Astrocyte (in vitro differentiated cells and primary cell): ENCODE results near the gene DHX58. TPM values are rescaled to one million over a fixed set of nuclear protein-coding genes. Genes with fewer than 3 reads are reported as not detected.

Source experiments
- DNase-seq: peaks from one replicate; pipeline ENCODE4 v3.0.0-alpha.2; 2010; ENCODE audit warnings: low read depth
- FAIRE-seq: peaks from 2 replicates; lab custom pipeline; 2011; peaks lifted over from hg19 to GRCh38; lab: Jason Lieb, UNC
- H2AFZ ChIP-seq: 2 replicates; pipeline ENCODE4 v1.6.0; 2012; ENCODE audit warnings: low read depth, low read length, inconsistent platforms
- H3K27ac ChIP-seq: 2 replicates; pipeline ENCODE4 v1.5.1; 2011; ENCODE audit warnings: low read depth, low read length, inconsistent platforms
- H3K27me3 ChIP-seq: 2 replicates; pipeline ENCODE4 v1.6.0; 2011; ENCODE audit warnings: low read length, inconsistent platforms; ENCODE audit not compliant: insufficient read depth
- H3K36me3 ChIP-seq: 2 replicates; pipeline ENCODE4 v1.5.1; 2011; ENCODE audit warnings: low read length, inconsistent platforms; ENCODE audit not compliant: insufficient read depth
- H3K4me1 ChIP-seq: 2 replicates; pipeline ENCODE4 v1.5.1; 2011; ENCODE audit warnings: low read length, inconsistent platforms; ENCODE audit not compliant: insufficient read depth
- H3K4me2 ChIP-seq: 2 replicates; pipeline ENCODE4 v1.6.0; 2012; ENCODE audit warnings: low read length, inconsistent platforms
- H3K4me3 ChIP-seq: 2 replicates; pipeline ENCODE4 v1.5.1; 2011; ENCODE audit warnings: low read depth, mild to moderate bottlenecking, low read length, inconsistent platforms; ENCODE audit not compliant: insufficient read depth
- H3K79me2 ChIP-seq: 2 replicates; pipeline ENCODE4 v1.6.0; 2012; ENCODE audit warnings: mild to moderate bottlenecking, low read length, inconsistent platforms; ENCODE audit not compliant: insufficient read depth
- H3K9ac ChIP-seq: 2 replicates; pipeline ENCODE4 v1.6.0; 2012; ENCODE audit warnings: mild to moderate bottlenecking, low read length, inconsistent platforms
- H3K9me3 ChIP-seq: 2 replicates; pipeline ENCODE4 v1.5.1; 2012; ENCODE audit warnings: low read depth, mild to moderate bottlenecking, low read length, inconsistent platforms; ENCODE audit not compliant: insufficient read depth
- H4K20me1 ChIP-seq: 2 replicates; pipeline ENCODE4 v1.6.0; 2012; ENCODE audit warnings: low read length, inconsistent platforms; ENCODE audit not compliant: insufficient read depth
- H3K27ac Mint-ChIP-seq: one replicate; pipeline ENCODE4 v1.8.0; 2021; ENCODE audit warnings: mild to moderate bottlenecking, mixed read lengths; ENCODE audit not compliant: unreplicated experiment
- H3K27me3 Mint-ChIP-seq: one replicate; pipeline ENCODE4 v1.8.0; 2021; ENCODE audit warnings: low read depth, mixed read lengths; ENCODE audit not compliant: unreplicated experiment
- H3K36me3 Mint-ChIP-seq: one replicate; pipeline ENCODE4 v1.8.0; 2021; ENCODE audit warnings: low read depth, mixed read lengths; ENCODE audit not compliant: unreplicated experiment
- H3K4me1 Mint-ChIP-seq: one replicate; pipeline ENCODE4 v1.8.0; 2021; ENCODE audit warnings: low read depth, mixed read lengths; ENCODE audit not compliant: unreplicated experiment
- H3K4me3 Mint-ChIP-seq: one replicate; pipeline ENCODE4 v1.8.0; 2021; ENCODE audit warnings: mild to moderate bottlenecking, moderate library complexity, mixed read lengths; ENCODE audit not compliant: unreplicated experiment
- H3K9me3 Mint-ChIP-seq: one replicate; pipeline ENCODE4 v1.8.0; 2021; ENCODE audit warnings: mild to moderate bottlenecking, mixed read lengths; ENCODE audit not compliant: unreplicated experiment
- CTCF ChIP-seq: IDR thresholded peaks from 2 replicates; pipeline ENCODE4 v1.5.1; 2011; ENCODE audit warnings: low read depth, mild to moderate bottlenecking, inconsistent platforms, low read length, moderate library complexity; ENCODE audit not compliant: insufficient read depth
- EZH2 ChIP-seq: IDR thresholded peaks from 2 replicates; pipeline ENCODE4 v1.6.1; 2012; ENCODE audit warnings: mild to moderate bottlenecking, low read length, inconsistent platforms; ENCODE audit not compliant: insufficient read depth
- total RNA-seq: library from RNA; stranded (reverse); gene quantifications from 2 replicates; pipeline ENCODE4 v1.2.1, GENCODE V29; 2021

DHX58 gene
- total RNA-seq, 1 donor from 2014 or later, result 5.4 TPM

- Histone ChIP-seq H2AFZ (no peak overlapping the region), H3K9me3 (no peaks in the 10 kb centered on the region), H3K27me3 (no peaks in the 10 kb centered on the region), H3K36me3 (peaks cover 27% of the 10 kb centered on the region), H4K20me1 (peaks cover 69% of the 10 kb centered on the region), H3K4me3 (no peak overlapping the region), H3K4me2 (no peak overlapping the region), H3K4me1 (peaks cover 31% of the 10 kb centered on the region), H3K9ac (no peak overlapping the region), H3K27ac (no peak overlapping the region), H3K79me2 (peaks cover 66% of the 10 kb centered on the region)
- Mint-ChIP-seq H3K36me3 (peaks cover 21% of the 10 kb centered on the region), H3K9me3 (no peaks in the 10 kb centered on the region), H3K27ac (peak overlapping the region; percentile 28), H3K4me3 (no peak overlapping the region), H3K4me1 (peaks cover 63% of the 10 kb centered on the region), H3K27me3 (no peaks in the 10 kb centered on the region)
- DNase-seq, result no peak
- no peak for FAIRE-seq
- TF ChIP-seq EZH2 (no peak), CTCF (no peak)
These were observed 17.9 kb upstream of the DHX58 start for GRCh38 chr17:42130310-42130936.

GRCh38 chr17:42129109-42129837, 16.8 kb upstream of the DHX58 start:
- Mint-ChIP-seq H3K4me3 (no peak overlapping the region), H3K36me3 (peaks cover 21% of the 10 kb centered on the region), H3K9me3 (no peaks in the 10 kb centered on the region), H3K27me3 (no peaks in the 10 kb centered on the region), H3K4me1 (peaks cover 54% of the 10 kb centered on the region), H3K27ac (peak overlapping the region; percentile 34)
- peaks cover 27% of the 10 kb centered on the region for H3K36me3 ChIP-seq
- H2AFZ ChIP-seq, result no peak overlapping the region
- FAIRE-seq (no peak), DNase-seq (no peak)
- no peak overlapping the region for H3K27ac ChIP-seq
- TF ChIP-seq EZH2 (no peak), CTCF (no peak)
- peaks cover 27% of the 10 kb centered on the region for H3K4me1 ChIP-seq
- H3K9ac ChIP-seq, result no peak overlapping the region
- no peaks in the 10 kb centered on the region for H3K27me3 ChIP-seq
- H3K4me2 ChIP-seq, result no peak overlapping the region
- peaks cover 63% of the 10 kb centered on the region for H4K20me1 ChIP-seq
- H3K9me3 ChIP-seq, result no peaks in the 10 kb centered on the region
- H3K4me3 ChIP-seq, result no peak overlapping the region
- peaks cover 55% of the 10 kb centered on the region for H3K79me2 ChIP-seq

GRCh38 chr17:42127414-42127813, 14.9 kb upstream of the DHX58 start:
- Mint-ChIP-seq H3K9me3 (no peaks in the 10 kb centered on the region), H3K4me3 (no peak overlapping the region), H3K36me3 (peaks cover 18% of the 10 kb centered on the region), H3K4me1 (peaks cover 37% of the 10 kb centered on the region), H3K27me3 (no peaks in the 10 kb centered on the region), H3K27ac (no peak overlapping the region)
- H3K27ac ChIP-seq, result no peak overlapping the region
- H3K4me2 ChIP-seq, result no peak overlapping the region
- FAIRE-seq, result no peak
- H4K20me1 ChIP-seq, result peaks cover 46% of the 10 kb centered on the region
- H3K9me3 ChIP-seq, result no peaks in the 10 kb centered on the region
- no peak for DNase-seq
- H3K4me1 ChIP-seq, result peaks cover 11% of the 10 kb centered on the region
- peaks cover 37% of the 10 kb centered on the region for H3K79me2 ChIP-seq
- no peaks in the 10 kb centered on the region for H3K27me3 ChIP-seq
- H3K9ac ChIP-seq, result no peak overlapping the region
- H3K36me3 ChIP-seq, result peaks cover 27% of the 10 kb centered on the region
- no peak overlapping the region for H3K4me3 ChIP-seq
- TF ChIP-seq CTCF (no peak), EZH2 (no peak)
- no peak overlapping the region for H2AFZ ChIP-seq
